GM23338 (cell line): ENCODE results near the gene ZNF318.

Experiments
- CTCF ChIP-seq, 2 experiments: fragments of 200-600 bp in 1 of 2; sonication (generic) in 1 of 2; conservative IDR thresholded peaks; 2 replicates each; pipeline versions ENCODE4 v1.5.1 to v1.6.1; 2016 to 2017; ENCODE audit warnings: antibody characterized with exemption in 2 of 2, low read depth in 2 of 2, mild to moderate bottlenecking in 2 of 2, moderate library complexity in 1 of 2
- ETS1 ChIP-seq: IDR thresholded peaks from 2 replicates; pipeline ENCODE4 v1.6.1; 2016; ENCODE audit warnings: antibody characterized with exemption
- EZH2 ChIP-seq: fragments of 200-600 bp; sonication (generic); IDR thresholded peaks from one replicate; pipeline ENCODE4 v1.8.0; 2017; ENCODE audit warnings: antibody characterized with exemption, mild to moderate bottlenecking, low read depth; ENCODE audit not compliant: unreplicated experiment
- EZH2phosphoT487 ChIP-seq: fragments of 200-600 bp; sonication (generic); IDR thresholded peaks from one replicate; pipeline ENCODE4 v1.8.1; 2018; ENCODE audit warnings: antibody characterized with exemption; ENCODE audit not compliant: unreplicated experiment
- JUNB ChIP-seq: IDR thresholded peaks from one replicate; pipeline ENCODE4 v1.6.1; 2016; ENCODE audit warnings: antibody characterized with exemption; ENCODE audit not compliant: unreplicated experiment
- NANOG ChIP-seq: IDR thresholded peaks from 2 replicates; pipeline ENCODE4 v1.6.1; 2016; ENCODE audit warnings: antibody characterized with exemption, borderline replicate concordance
- POLR2AphosphoS5 ChIP-seq: IDR thresholded peaks from 2 replicates; pipeline ENCODE4 v1.6.1; 2016; ENCODE audit warnings: antibody characterized with exemption, low read depth
- REST ChIP-seq: IDR thresholded peaks from one replicate; pipeline ENCODE4 v1.6.1; 2018; ENCODE audit warnings: antibody characterized with exemption; ENCODE audit not compliant: unreplicated experiment

GRCh38 chr6:43396408-43397149 lies 27.1 kb upstream of the ZNF318 start:
- TF ChIP-seq CTCF (conservative IDR thresholded peaks at IDR 0.05; ENCODE audit: low read depth in 2 of 2) (no peak), POLR2AphosphoS5 (no peak), JUNB (no peak), REST (no peak), EZH2 (no peak), EZH2phosphoT487 (no peak), NANOG (no peak), ETS1 (no peak)
